K562 (cell line): ENCODE measurements around the gene COBLL1.

Source experiments
- MEIS2 ChIP-seq: fragments of 450-650 bp; IDR thresholded peaks from 2 replicates; pipeline ENCODE4 v1.6.1; 2014; ENCODE audit warnings: mild to moderate bottlenecking; ENCODE audit not compliant: partially characterized antibody
- NFIX ChIP-seq: fragments of 250-450 bp; sonication (Bioruptor Pico); IDR thresholded peaks from 2 replicates; pipeline ENCODE4 v1.4.0; 2020; ENCODE audit warnings: low read depth, mild to moderate bottlenecking, moderate library complexity
- TARDBP ChIP-seq: fragments of 450-650 bp; IDR thresholded peaks from 2 replicates; pipeline ENCODE4 v1.6.1; 2016
- TBP ChIP-seq: optimal IDR thresholded peaks from 2 replicates; pipeline ENCODE3; 2011; ENCODE audit warnings: low read depth, low read length, improper control_type of control experiment
- TRIM24 ChIP-seq, 2 experiments: fragments of 450-650 bp; IDR thresholded peaks; 2 replicates each; pipeline ENCODE4 v1.6.1; 2016
- U2AF2 ChIP-seq: fragments of 200-400 bp; formaldehyde crosslinking; optimal IDR thresholded peaks from 2 replicates; pipeline ENCODE3; 2017; ENCODE audit warnings: low read depth, mild to moderate bottlenecking, low read length
- TF ChIP-seq, protein P1 (sequence below), 3 experiments: fragments of 200-800 bp in 1 of 3; fragments of 250-450 bp in 1 of 3; fragments of 450-650 bp in 1 of 3; sonication (Bioruptor Pico) in 1 of 3; sonication (Bioruptor generic) in 1 of 3; formaldehyde crosslinking in 1 of 3; IDR thresholded peaks; 2 replicates each; pipeline versions ENCODE4 v1.6.1 to v1.8.0; 2016 to 2022; ENCODE audit warnings: mild to moderate bottlenecking in 2 of 3, missing genetic modification characterization in 2 of 3, missing compliant biosample characterization in 1 of 3, moderate library complexity in 1 of 3
- TF ChIP-seq, protein P2 (sequence below), 2 experiments: fragments of 450-650 bp; formaldehyde crosslinking in 1 of 2; IDR thresholded peaks; 2 replicates each; pipeline versions ENCODE4 v1.4.0 to v1.6.1; 2014 to 2020; ENCODE audit warnings: mild to moderate bottlenecking in 2 of 2, borderline replicate concordance in 1 of 2, low read depth in 1 of 2
- TF ChIP-seq, protein P3 (sequence below): sonication (generic); formaldehyde crosslinking; IDR thresholded peaks from 2 replicates; pipeline ENCODE4 v1.8.0; 2023; ENCODE audit warnings: mild to moderate bottlenecking, missing genetic modification reagents

DNA sequence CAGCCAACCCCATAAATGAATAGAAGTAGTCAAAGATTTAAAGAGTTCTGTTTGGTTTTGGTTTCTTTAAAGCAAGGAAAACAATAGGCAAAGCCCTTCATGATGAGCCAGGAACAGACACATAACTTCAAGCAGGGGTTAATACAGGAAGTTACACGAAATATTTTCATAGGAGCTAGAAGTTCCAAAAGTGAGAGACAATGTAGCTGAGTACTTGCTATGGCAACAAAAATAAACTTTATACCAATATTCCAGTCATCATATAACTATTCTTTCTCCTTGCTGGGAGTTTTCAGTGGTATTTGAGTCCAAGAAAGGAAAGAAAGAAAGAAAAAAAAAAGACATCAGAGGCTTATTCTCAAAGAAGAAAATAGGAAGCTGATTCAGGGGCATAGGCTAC is 56.2 kb downstream of the COBLL1 start:
- TF ChIP-seq TARDBP, result no peak
- no peak for TF ChIP-seq MEIS2
- TF ChIP-seq, protein P1, sequence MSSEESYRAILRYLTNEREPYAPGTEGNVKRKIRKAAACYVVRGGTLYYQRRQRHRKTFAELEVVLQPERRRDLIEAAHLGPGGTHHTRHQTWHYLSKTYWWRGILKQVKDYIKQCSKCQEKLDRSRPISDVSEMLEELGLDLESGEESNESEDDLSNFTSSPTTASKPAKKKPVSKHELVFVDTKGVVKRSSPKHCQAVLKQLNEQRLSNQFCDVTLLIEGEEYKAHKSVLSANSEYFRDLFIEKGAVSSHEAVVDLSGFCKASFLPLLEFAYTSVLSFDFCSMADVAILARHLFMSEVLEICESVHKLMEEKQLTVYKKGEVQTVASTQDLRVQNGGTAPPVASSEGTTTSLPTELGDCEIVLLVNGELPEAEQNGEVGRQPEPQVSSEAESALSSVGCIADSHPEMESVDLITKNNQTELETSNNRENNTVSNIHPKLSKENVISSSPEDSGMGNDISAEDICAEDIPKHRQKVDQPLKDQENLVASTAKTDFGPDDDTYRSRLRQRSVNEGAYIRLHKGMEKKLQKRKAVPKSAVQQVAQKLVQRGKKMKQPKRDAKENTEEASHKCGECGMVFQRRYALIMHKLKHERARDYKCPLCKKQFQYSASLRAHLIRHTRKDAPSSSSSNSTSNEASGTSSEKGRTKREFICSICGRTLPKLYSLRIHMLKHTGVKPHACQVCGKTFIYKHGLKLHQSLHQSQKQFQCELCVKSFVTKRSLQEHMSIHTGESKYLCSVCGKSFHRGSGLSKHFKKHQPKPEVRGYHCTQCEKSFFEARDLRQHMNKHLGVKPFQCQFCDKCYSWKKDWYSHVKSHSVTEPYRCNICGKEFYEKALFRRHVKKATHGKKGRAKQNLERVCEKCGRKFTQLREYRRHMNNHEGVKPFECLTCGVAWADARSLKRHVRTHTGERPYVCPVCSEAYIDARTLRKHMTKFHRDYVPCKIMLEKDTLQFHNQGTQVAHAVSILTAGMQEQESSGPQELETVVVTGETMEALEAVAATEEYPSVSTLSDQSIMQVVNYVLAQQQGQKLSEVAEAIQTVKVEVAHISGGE (CRISPR knock-in tag; IDR thresholded peaks at IDR 0.05), result no peak
- TF ChIP-seq NFIX (CRISPR knock-in tag), result no peak
- TF ChIP-seq, protein P2, sequence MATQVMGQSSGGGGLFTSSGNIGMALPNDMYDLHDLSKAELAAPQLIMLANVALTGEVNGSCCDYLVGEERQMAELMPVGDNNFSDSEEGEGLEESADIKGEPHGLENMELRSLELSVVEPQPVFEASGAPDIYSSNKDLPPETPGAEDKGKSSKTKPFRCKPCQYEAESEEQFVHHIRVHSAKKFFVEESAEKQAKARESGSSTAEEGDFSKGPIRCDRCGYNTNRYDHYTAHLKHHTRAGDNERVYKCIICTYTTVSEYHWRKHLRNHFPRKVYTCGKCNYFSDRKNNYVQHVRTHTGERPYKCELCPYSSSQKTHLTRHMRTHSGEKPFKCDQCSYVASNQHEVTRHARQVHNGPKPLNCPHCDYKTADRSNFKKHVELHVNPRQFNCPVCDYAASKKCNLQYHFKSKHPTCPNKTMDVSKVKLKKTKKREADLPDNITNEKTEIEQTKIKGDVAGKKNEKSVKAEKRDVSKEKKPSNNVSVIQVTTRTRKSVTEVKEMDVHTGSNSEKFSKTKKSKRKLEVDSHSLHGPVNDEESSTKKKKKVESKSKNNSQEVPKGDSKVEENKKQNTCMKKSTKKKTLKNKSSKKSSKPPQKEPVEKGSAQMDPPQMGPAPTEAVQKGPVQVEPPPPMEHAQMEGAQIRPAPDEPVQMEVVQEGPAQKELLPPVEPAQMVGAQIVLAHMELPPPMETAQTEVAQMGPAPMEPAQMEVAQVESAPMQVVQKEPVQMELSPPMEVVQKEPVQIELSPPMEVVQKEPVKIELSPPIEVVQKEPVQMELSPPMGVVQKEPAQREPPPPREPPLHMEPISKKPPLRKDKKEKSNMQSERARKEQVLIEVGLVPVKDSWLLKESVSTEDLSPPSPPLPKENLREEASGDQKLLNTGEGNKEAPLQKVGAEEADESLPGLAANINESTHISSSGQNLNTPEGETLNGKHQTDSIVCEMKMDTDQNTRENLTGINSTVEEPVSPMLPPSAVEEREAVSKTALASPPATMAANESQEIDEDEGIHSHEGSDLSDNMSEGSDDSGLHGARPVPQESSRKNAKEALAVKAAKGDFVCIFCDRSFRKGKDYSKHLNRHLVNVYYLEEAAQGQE (IDR thresholded peaks at IDR 0.05; ENCODE audit: borderline replicate concordance), result no peak
- TF ChIP-seq, protein P2 (CRISPR knock-in tag; IDR thresholded peaks at IDR 0.05; ENCODE audit: low read depth), result no peak
- no peak for TF ChIP-seq U2AF2
- TF ChIP-seq TBP, result no peak
- TF ChIP-seq, protein P3, sequence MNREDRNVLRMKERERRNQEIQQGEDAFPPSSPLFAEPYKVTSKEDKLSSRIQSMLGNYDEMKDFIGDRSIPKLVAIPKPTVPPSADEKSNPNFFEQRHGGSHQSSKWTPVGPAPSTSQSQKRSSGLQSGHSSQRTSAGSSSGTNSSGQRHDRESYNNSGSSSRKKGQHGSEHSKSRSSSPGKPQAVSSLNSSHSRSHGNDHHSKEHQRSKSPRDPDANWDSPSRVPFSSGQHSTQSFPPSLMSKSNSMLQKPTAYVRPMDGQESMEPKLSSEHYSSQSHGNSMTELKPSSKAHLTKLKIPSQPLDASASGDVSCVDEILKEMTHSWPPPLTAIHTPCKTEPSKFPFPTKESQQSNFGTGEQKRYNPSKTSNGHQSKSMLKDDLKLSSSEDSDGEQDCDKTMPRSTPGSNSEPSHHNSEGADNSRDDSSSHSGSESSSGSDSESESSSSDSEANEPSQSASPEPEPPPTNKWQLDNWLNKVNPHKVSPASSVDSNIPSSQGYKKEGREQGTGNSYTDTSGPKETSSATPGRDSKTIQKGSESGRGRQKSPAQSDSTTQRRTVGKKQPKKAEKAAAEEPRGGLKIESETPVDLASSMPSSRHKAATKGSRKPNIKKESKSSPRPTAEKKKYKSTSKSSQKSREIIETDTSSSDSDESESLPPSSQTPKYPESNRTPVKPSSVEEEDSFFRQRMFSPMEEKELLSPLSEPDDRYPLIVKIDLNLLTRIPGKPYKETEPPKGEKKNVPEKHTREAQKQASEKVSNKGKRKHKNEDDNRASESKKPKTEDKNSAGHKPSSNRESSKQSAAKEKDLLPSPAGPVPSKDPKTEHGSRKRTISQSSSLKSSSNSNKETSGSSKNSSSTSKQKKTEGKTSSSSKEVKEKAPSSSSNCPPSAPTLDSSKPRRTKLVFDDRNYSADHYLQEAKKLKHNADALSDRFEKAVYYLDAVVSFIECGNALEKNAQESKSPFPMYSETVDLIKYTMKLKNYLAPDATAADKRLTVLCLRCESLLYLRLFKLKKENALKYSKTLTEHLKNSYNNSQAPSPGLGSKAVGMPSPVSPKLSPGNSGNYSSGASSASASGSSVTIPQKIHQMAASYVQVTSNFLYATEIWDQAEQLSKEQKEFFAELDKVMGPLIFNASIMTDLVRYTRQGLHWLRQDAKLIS (CRISPR knock-in tag), result no peak
- no peak for TF ChIP-seq TRIM24 (IDR thresholded peaks at IDR 0.05)
